Vagina (tissue), 2 donors: ENCODE results near the gene CRMP1. TPM values are rescaled to one million over a fixed set of nuclear protein-coding genes. Genes with fewer than 3 reads are reported as not detected.

ENCODE experiments used
- DNase-seq, 2 donors: peaks; one replicate each; pipeline ENCODE4 v3.0.0-alpha.2; 2017; ENCODE audit errors: extremely low spot score in 2 of 2
- H3K27ac ChIP-seq: fragments of 200-600 bp; sonication (generic); one replicate; pipeline ENCODE4 v1.5.1; 2019
- H3K27me3 ChIP-seq: fragments of 200-600 bp; sonication (generic); one replicate; pipeline ENCODE4 v1.5.1; 2019
- H3K36me3 ChIP-seq, 2 donors: fragments of 200-600 bp; sonication (generic); one replicate each; pipeline ENCODE4 v1.5.1; 2017 to 2019
- H3K4me1 ChIP-seq: fragments of 200-600 bp; sonication (generic); one replicate; pipeline ENCODE4 v1.5.1; 2019
- H3K4me3 ChIP-seq, 2 donors: fragments of 200-600 bp; sonication (generic); 1 replicate in 1 of 2; 2 replicates in 1 of 2; pipeline ENCODE4 v1.5.1; 2016 to 2019
- H3K9me3 ChIP-seq: fragments of 200-600 bp; sonication (generic); one replicate; pipeline ENCODE4 v1.5.1; 2019
- POLR2A ChIP-seq, 2 donors: fragments of 450-650 bp; IDR thresholded peaks; one replicate each; pipeline ENCODE4 v1.6.1; 2017; ENCODE audit warnings: antibody characterized with exemption in 2 of 2, mild to moderate bottlenecking in 2 of 2, moderate library complexity in 2 of 2
- POLR2AphosphoS5 ChIP-seq, 2 donors: sonication (generic); formaldehyde crosslinking; IDR thresholded peaks; one replicate each; pipeline ENCODE4 v1.9.0; 2017; ENCODE audit warnings: antibody characterized with exemption in 2 of 2, mild to moderate bottlenecking in 2 of 2, low read depth in 1 of 2; ENCODE audit not compliant: insufficient read depth in 1 of 2
- intact Hi-C: fragments of 100-400 bp; cut with DNase I; formaldehyde crosslinking; loops from one replicate; pipeline ENCODE4 v1.15.1; 2023
- total RNA-seq: library from RNA; depleted of rRNA; stranded (reverse); fragments of >200 nt; gene quantifications from one replicate; pipeline ENCODE4 v1.2.3, GENCODE V29; 2016
- TF ChIP-seq, protein P1 (sequence below), 3 experiments: fragments of 450-650 bp in 2 of 3; fragments of 200-600 bp in 1 of 3; sonication (generic) in 1 of 3; IDR thresholded peaks; one replicate each; pipeline ENCODE4 v1.5.1; 2017 to 2019; ENCODE audit warnings: antibody characterized with exemption in 3 of 3, mild to moderate bottlenecking in 2 of 3, moderate library complexity in 2 of 3

Gene CRMP1
- total RNA-seq, 1 donor from 2014 or later: 3.4 TPM

DNA sequence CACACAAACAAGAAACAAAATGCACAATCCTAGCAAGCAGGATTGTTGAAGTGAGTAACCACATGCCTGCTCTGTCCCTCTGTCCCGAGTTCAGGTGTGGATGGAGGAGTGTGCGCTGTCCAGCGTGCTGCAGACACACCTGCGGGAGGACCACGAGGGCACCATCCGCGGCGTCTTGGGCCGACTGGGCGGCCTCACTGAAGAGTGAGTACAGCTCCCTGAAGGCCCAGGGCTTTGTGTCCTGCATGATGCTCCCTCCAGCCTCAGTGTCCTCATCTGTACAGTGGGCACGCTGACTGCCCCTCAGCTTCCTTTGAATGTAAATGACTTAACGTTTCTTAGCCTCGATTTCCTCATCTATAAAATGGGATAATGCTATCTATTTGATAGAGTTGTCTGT, 99.4 kb downstream of the CRMP1 start:
- Histone ChIP-seq H3K36me3 (peaks cover 0 to 31% of the 10 kb centered on the region in 2 donors), H3K27me3 (no peaks in the 10 kb centered on the region), H3K9me3 (no peaks in the 10 kb centered on the region), H3K4me1 (no peaks in the 10 kb centered on the region), H3K4me3 (no peak overlapping the region), H3K27ac (no peak overlapping the region)
- no peak for DNase-seq
- intact Hi-C loops: no loop called here
- TF ChIP-seq POLR2AphosphoS5 (IDR thresholded peaks at IDR 0.05; ENCODE audit: insufficient read depth in 1 of 2, low read depth in 1 of 2): no peak
- no peak for TF ChIP-seq POLR2A (IDR thresholded peaks at IDR 0.05)

DNA sequence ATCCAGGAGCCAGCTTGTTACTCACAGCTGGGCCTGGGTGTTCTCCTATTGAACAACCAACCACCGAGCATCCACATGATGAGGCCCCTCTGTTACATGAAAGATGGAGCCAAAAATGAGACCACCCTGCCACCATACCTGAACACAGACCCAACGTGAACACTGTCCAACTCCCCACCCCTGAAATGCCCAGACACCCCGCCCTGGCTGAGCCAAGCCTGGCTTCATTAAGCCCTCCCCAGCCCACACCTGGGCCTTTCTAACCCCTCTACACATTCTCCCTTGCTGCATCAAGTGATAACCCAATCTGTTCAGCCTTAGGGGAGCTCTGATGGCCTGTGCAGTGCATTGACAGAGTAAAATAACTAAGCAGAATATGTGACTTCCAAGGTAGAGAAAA, 101.2 kb downstream of the CRMP1 start:
- Histone ChIP-seq H3K4me3 (no peak overlapping the region), H3K27me3 (no peaks in the 10 kb centered on the region), H3K9me3 (no peaks in the 10 kb centered on the region), H3K4me1 (no peaks in the 10 kb centered on the region), H3K36me3 (peaks cover 0 to 35% of the 10 kb centered on the region in 2 donors), H3K27ac (no peak overlapping the region)
- TF ChIP-seq, protein P1, sequence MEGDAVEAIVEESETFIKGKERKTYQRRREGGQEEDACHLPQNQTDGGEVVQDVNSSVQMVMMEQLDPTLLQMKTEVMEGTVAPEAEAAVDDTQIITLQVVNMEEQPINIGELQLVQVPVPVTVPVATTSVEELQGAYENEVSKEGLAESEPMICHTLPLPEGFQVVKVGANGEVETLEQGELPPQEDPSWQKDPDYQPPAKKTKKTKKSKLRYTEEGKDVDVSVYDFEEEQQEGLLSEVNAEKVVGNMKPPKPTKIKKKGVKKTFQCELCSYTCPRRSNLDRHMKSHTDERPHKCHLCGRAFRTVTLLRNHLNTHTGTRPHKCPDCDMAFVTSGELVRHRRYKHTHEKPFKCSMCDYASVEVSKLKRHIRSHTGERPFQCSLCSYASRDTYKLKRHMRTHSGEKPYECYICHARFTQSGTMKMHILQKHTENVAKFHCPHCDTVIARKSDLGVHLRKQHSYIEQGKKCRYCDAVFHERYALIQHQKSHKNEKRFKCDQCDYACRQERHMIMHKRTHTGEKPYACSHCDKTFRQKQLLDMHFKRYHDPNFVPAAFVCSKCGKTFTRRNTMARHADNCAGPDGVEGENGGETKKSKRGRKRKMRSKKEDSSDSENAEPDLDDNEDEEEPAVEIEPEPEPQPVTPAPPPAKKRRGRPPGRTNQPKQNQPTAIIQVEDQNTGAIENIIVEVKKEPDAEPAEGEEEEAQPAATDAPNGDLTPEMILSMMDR (IDR thresholded peaks at IDR 0.05): no peak
- TF ChIP-seq POLR2A (IDR thresholded peaks at IDR 0.05) (no peak), POLR2AphosphoS5 (IDR thresholded peaks at IDR 0.05; ENCODE audit: insufficient read depth in 1 of 2, low read depth in 1 of 2) (no peak)
- intact Hi-C loops: no loop called here
- no peak for DNase-seq

DNA sequence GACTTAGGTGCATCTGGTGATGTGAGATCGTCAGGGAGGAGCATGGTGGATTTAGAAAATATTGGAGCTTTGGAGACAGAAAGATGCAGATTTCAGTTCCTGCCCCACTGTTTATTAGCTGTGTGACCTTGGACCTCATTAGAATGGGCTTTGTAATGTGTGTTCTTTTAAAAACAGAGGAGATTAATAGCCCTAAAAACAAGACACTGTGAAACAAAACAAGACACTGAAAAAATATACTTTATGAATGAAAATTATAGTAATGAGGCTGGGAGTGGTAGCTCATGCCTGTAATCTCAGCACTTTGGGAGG, 102.4 kb downstream of the CRMP1 start:
- intact Hi-C loops: no loop called here
- TF ChIP-seq POLR2AphosphoS5 (IDR thresholded peaks at IDR 0.05; ENCODE audit: insufficient read depth in 1 of 2, low read depth in 1 of 2) (no peak), POLR2A (IDR thresholded peaks at IDR 0.05) (no peak)
- TF ChIP-seq, protein P1 (IDR thresholded peaks at IDR 0.05): no peak
- H3K4me1 ChIP-seq: no peaks in the 10 kb centered on the region
- H3K9me3 ChIP-seq: no peaks in the 10 kb centered on the region
- H3K36me3 ChIP-seq: peaks cover 0 to 30% of the 10 kb centered on the region in 2 donors
- no peak overlapping the region for H3K27ac ChIP-seq
- no peaks in the 10 kb centered on the region for H3K27me3 ChIP-seq
- no peak for DNase-seq
- no peak overlapping the region for H3K4me3 ChIP-seq

DNA sequence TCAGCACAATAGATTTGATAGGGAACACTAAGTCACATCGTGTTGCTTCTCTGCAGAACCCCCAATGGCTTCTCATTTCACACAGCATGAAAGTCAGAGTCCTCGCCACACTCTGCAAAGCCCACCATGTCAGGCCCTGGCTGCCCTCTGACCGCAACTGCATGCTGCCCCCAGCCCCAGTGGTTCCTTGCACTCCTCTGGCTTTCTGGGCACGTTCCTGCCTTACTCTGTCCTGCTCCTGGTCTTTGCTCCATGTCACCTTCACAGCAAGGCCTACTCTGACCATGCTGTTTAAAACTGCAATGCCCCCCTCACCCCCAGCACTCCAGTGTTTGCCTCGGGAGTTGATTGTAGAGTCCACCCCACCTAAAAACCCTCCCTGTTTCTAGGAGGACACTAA, 103.7 kb downstream of the CRMP1 start:
- intact Hi-C loops: no loop called here

DNA sequence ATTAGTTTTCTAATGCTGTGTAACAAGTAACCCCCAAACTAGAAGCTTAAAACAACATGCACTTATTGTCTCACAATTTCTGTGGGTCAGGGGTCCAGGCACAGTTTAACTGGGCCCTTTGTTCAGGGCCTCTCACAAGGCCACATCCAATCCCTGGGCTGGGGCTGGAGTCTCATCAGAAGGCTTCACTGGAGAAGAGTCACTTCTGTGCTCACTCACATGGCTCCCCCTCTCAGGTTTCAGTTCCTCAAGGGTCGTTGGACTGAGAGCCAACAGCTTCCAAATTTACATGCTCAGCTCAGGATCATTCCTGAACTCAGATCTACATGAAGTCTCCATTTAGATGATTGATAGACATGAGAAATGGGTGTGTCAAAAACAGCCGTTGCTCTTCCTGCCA, 104.7 kb downstream of the CRMP1 start:
- no peaks in the 10 kb centered on the region for H3K4me1 ChIP-seq
- DNase-seq: no peak
- H3K27ac ChIP-seq: no peak overlapping the region
- H3K27me3 ChIP-seq: no peaks in the 10 kb centered on the region
- H3K9me3 ChIP-seq: no peaks in the 10 kb centered on the region
- TF ChIP-seq POLR2AphosphoS5 (IDR thresholded peaks at IDR 0.05; ENCODE audit: insufficient read depth in 1 of 2, low read depth in 1 of 2) (no peak), POLR2A (IDR thresholded peaks at IDR 0.05) (no peak)
- TF ChIP-seq, protein P1 (IDR thresholded peaks at IDR 0.05): no peak
- H3K36me3 ChIP-seq: peaks cover 0 to 18% of the 10 kb centered on the region in 2 donors
- intact Hi-C loops: no loop called here
- H3K4me3 ChIP-seq: no peak overlapping the region

More for the DNA sequence above, 103.7 kb downstream of the CRMP1 start:
- DNase-seq: no peak
- TF ChIP-seq, protein P1 (IDR thresholded peaks at IDR 0.05): no peak
- H3K9me3 ChIP-seq: no peaks in the 10 kb centered on the region
- no peaks in the 10 kb centered on the region for H3K27me3 ChIP-seq
- no peak overlapping the region for H3K4me3 ChIP-seq
- no peak overlapping the region for H3K27ac ChIP-seq
- H3K36me3 ChIP-seq: peaks cover 0 to 18% of the 10 kb centered on the region in 2 donors
- H3K4me1 ChIP-seq: no peaks in the 10 kb centered on the region

DNA sequence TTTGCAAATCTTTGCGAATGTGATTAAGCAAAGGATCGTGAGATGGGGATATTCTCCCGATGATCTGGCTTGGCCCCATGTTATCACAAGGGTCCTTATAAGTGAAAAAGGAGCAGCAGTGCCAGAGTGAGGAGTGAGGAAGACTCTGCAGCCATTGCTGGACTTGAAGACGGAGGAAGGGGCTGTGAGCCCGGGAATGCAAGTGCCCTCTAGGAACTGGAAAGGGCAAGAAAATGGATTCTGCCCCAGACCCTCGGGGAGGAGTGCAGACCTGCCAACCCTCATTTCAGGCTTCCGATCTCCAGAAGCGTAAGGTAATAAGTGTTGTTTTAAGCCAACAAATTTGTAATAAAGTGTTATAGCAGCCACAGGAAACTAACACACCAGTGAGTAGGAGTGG, 105.6 kb downstream of the CRMP1 start:
- no peak overlapping the region for H3K4me3 ChIP-seq
- TF ChIP-seq, protein P1 (IDR thresholded peaks at IDR 0.05): no peak
- TF ChIP-seq POLR2A (IDR thresholded peaks at IDR 0.05): no peak
- TF ChIP-seq POLR2AphosphoS5 (IDR thresholded peaks at IDR 0.05; ENCODE audit: insufficient read depth in 1 of 2, low read depth in 1 of 2): no peak
- intact Hi-C loops: no loop called here
- H3K27ac ChIP-seq: no peak overlapping the region
- no peak for DNase-seq
- no peaks in the 10 kb centered on the region for H3K4me1 ChIP-seq
- no peaks in the 10 kb centered on the region for H3K9me3 ChIP-seq
- H3K36me3 ChIP-seq: peaks cover 0 to 18% of the 10 kb centered on the region in 2 donors
- no peaks in the 10 kb centered on the region for H3K27me3 ChIP-seq
